Measurements from ENCODE around the gene SH3TC1. TPM values are rescaled to one million over a fixed set of nuclear protein-coding genes. Genes with fewer than 3 reads are reported as not detected.

The SH3TC1 gene
- total RNA-seq, 4 donors from 2014 or later: 15.0 to 78.6 (median 41.4) TPM

DNA sequence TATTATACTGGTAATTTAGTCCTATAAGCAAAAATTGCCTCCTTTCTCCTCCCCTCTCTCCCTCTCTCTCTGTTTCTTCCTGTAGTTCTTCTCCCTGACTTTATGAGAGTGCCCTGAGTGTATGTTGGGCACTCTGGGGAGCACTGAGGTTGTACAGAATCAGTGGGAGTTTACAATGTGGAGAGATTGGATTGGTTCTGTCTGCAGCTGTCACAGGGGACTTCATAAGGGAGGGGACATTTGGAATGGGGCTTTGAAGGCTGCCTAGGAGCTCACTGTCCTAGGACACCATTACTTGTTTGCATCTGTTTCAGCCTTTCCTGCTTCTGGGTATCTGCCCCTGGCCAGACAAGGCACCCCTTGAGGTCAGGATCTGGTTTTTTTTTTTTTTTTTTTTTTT, 22.9 kb downstream of the SH3TC1 start:
- Histone ChIP-seq H3K27ac (peak overlapping the region; percentile 34 to 66 (median 49)), H3K9me3 (no peaks in the 10 kb centered on the region), H3K36me3 (no peaks in the 10 kb centered on the region), H3K4me3 (no peak overlapping the region), H3K27me3 (no peaks in the 10 kb centered on the region), H3K4me1 (peaks cover 0 to 14% (median 0%) of the 10 kb centered on the region in 4 donors)
- intact Hi-C loops (cut with DNase I; ENCODE audit: low total_unique reads) (no loop called here), in situ Hi-C loops (cut with MboI; ENCODE audit: low pct_ligation_motif_present in 1 of 4, low pct_unique_long_range_greater_than_20kb in 1 of 4, low sequenced_read_pairs in 3 of 4) (no loop called here)
- no peak for DNase-seq
- TF ChIP-seq EP300 (IDR thresholded peaks at IDR 0.05; ENCODE audit: low read depth) (no peak), POLR2AphosphoS5 (IDR thresholded peaks at IDR 0.05) (no peak), POLR2A (IDR thresholded peaks at IDR 0.05) (no peak)
- TF ChIP-seq, protein P1, sequence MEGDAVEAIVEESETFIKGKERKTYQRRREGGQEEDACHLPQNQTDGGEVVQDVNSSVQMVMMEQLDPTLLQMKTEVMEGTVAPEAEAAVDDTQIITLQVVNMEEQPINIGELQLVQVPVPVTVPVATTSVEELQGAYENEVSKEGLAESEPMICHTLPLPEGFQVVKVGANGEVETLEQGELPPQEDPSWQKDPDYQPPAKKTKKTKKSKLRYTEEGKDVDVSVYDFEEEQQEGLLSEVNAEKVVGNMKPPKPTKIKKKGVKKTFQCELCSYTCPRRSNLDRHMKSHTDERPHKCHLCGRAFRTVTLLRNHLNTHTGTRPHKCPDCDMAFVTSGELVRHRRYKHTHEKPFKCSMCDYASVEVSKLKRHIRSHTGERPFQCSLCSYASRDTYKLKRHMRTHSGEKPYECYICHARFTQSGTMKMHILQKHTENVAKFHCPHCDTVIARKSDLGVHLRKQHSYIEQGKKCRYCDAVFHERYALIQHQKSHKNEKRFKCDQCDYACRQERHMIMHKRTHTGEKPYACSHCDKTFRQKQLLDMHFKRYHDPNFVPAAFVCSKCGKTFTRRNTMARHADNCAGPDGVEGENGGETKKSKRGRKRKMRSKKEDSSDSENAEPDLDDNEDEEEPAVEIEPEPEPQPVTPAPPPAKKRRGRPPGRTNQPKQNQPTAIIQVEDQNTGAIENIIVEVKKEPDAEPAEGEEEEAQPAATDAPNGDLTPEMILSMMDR (IDR thresholded peaks at IDR 0.05): no peak

DNA sequence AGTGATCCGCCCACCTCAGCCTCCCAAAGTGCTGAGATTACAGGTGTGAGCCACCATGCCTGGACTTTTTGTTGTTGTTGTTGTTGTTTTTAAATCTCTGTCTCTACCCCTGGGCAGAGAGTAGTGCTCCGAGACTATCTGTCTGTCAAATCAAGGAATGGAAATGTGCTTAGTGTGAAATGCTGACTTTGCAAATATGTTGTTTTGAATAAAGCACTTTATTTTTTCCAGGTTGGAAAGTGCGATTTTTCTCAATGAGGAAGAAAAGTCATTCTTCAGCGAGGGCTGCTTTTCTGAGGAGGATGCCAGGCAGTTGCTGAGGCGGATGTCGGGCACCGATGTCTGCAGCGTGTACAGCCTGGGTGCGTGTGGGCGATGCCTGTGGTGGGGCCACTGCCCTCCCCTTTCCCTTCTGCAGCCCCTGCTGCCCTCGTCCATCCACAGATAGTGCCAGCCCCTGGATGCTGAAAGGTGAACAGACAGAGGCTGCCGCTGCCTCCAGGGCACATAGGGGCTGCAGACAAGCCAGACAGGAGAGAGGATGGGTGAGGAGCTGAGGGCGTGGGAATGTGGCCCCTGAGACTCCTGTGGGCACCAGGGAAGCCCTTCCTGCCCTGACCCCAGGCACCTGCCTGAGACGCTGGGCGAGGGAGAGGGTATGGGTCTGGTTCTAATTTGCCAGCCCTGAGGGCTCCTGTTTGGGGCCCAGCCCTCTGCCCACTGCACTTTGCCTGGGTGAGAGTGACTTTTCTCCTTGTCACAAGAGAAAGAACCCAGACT, 23.7 kb downstream of the SH3TC1 start:
- 86 to 94% methylated on average over 1 to 15 of the region's 15 CpGs for WGBS, 2 donors (ENCODE audit: low coverage in 1 of 2)
- TF ChIP-seq, protein P1 (IDR thresholded peaks at IDR 0.05): no peak
- no peak for TF ChIP-seq POLR2A (IDR thresholded peaks at IDR 0.05)
- no peak for TF ChIP-seq EP300 (IDR thresholded peaks at IDR 0.05; ENCODE audit: low read depth)
- TF ChIP-seq POLR2AphosphoS5 (IDR thresholded peaks at IDR 0.05): no peak

DNA sequence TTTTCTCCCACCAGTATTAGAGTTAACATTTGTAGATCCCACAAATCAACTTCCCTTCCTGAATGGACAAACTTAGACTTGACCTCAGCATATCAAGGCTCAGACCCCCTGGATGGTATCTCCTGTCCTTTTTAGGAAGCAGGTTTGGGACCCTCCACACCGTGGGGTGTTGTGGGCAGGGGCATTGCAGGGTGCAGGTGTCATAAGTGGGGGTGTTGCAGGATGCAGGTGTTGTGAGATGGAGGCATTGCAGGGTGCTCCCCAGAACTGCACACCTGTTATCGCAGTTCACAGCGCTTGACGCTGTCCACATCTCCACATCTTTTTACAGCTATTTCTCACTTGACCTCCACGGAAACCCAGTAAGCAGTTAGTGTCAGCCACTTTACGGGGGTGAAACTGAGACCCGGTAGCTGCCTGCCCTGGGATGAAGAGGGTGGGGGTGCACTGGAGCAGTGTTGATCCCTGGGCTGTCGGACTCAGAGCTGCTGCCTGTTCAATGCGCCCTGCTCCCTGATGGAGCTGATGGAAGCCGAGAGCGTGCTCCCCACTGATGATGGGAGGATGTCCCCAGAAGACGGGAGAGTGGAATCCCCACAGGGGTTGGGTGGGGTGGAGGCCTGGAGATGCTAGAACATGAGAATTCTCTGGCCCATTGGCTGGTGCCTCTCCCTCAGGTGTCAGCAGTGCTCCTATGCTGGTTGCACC, 25.3 kb downstream of the SH3TC1 start:
- in situ Hi-C loops (cut with MboI; ENCODE audit: low pct_ligation_motif_present in 1 of 4, low pct_unique_long_range_greater_than_20kb in 1 of 4, low sequenced_read_pairs in 3 of 4): no loop called here
- no peaks in the 10 kb centered on the region for H3K36me3 ChIP-seq
- no peaks in the 10 kb centered on the region for H3K27me3 ChIP-seq
- intact Hi-C loops (cut with DNase I; ENCODE audit: low total_unique reads): no loop called here
- WGBS, 2 donors (ENCODE audit: low coverage in 1 of 2): 84% methylated on average over 8 of the region's 12 CpGs; no CpG with 5 or more reads in 1 of the 2 donors
- DNase-seq: no peak
- H3K4me3 ChIP-seq: no peak overlapping the region
- TF ChIP-seq POLR2AphosphoS5 (IDR thresholded peaks at IDR 0.05) (no peak), EP300 (IDR thresholded peaks at IDR 0.05; ENCODE audit: low read depth) (no peak), POLR2A (IDR thresholded peaks at IDR 0.05) (no peak)
- TF ChIP-seq, protein P1 (IDR thresholded peaks at IDR 0.05): no peak
- H3K4me1 ChIP-seq: peaks cover 7 to 28% (median 12%) of the 10 kb centered on the region in 4 donors
- H3K9me3 ChIP-seq: no peaks in the 10 kb centered on the region
- H3K27ac ChIP-seq: no peak overlapping the region

More for the DNA sequence above, 23.7 kb downstream of the SH3TC1 start:
- in situ Hi-C loops (cut with MboI; ENCODE audit: low pct_ligation_motif_present in 1 of 4, low pct_unique_long_range_greater_than_20kb in 1 of 4, low sequenced_read_pairs in 3 of 4): no loop called here
- H3K36me3 ChIP-seq: no peaks in the 10 kb centered on the region
- H3K4me3 ChIP-seq: no peak overlapping the region
- H3K4me1 ChIP-seq: peaks cover 0 to 15% (median under 1%) of the 10 kb centered on the region in 4 donors
- peak overlapping the region in 1 of 4 donors; percentile 66 for H3K27ac ChIP-seq
- no peaks in the 10 kb centered on the region for H3K27me3 ChIP-seq
- no peaks in the 10 kb centered on the region for H3K9me3 ChIP-seq
- intact Hi-C loops (cut with DNase I; ENCODE audit: low total_unique reads): no loop called here
- DNase-seq: no peak

DNA sequence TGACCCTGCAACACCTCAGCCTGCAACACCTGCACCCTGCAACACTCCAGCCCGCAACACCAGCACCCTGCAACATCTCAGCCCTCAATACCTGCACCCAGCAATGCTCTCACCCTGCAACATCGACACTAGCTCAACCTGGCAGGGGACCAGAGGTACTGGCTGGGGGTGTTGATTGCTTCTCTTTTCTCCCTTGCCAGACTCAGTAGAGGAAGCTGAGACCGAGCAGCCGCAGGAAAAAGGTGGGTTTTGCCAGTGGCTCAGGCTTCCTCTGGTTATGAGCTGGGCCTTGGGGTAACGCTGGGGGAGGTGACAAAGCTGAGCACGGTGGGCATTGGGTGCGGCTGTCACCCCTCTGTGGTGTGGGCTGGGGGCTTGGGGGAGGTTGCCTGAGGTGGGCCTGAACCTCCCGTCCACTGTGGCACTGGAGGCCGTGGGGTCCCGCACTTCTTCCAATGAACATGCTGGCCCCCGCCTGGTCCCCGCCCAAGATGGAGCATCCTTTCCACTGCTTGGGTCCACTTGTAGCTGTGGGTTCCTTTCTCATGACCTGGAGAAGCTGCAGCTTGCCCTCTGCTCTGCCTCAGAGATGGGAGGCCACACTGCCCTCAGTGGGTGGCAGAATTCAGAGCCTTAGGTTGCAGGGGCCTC, 26.0 kb downstream of the SH3TC1 start:
- peaks cover 7 to 28% (median 12%) of the 10 kb centered on the region in 4 donors for H3K4me1 ChIP-seq
- no peak overlapping the region for H3K27ac ChIP-seq
- TF ChIP-seq POLR2A (IDR thresholded peaks at IDR 0.05) (no peak), EP300 (IDR thresholded peaks at IDR 0.05; ENCODE audit: low read depth) (no peak), POLR2AphosphoS5 (IDR thresholded peaks at IDR 0.05) (no peak)
- TF ChIP-seq, protein P1 (IDR thresholded peaks at IDR 0.05): no peak
- no peaks in the 10 kb centered on the region for H3K27me3 ChIP-seq
- 85% methylated on average over 9 of the region's 12 CpGs; no CpG with 5 or more reads in 1 of the 2 donors for WGBS, 2 donors (ENCODE audit: low coverage in 1 of 2)
- in situ Hi-C loops (cut with MboI; ENCODE audit: low pct_ligation_motif_present in 1 of 4, low pct_unique_long_range_greater_than_20kb in 1 of 4, low sequenced_read_pairs in 3 of 4) (loop anchor here in 2 of 4 donors (25.0 kb wide), 2 partner anchors 187 to 362 kb away; partner anchors contain the start of genes CPZ (in 1 of the 2) and GPR78 (in 1 of the 2)), intact Hi-C loops (cut with DNase I; ENCODE audit: low total_unique reads) (no loop called here)
- no peak for DNase-seq
- H3K36me3 ChIP-seq: no peaks in the 10 kb centered on the region
- H3K9me3 ChIP-seq: no peaks in the 10 kb centered on the region
- H3K4me3 ChIP-seq: no peak overlapping the region

All from transverse colon (tissue), 4 donors.